GM12891 (cell line): ENCODE data around the gene UBE2H.

Experiments
- POLR2A ChIP-seq: IDR thresholded peaks from 2 replicates; pipeline ENCODE4 v1.6.1; 2011; ENCODE audit warnings: low read depth, low read length, control low read depth
- POLR2AphosphoS5 ChIP-seq: IDR thresholded peaks from 2 replicates; pipeline ENCODE4 v1.6.1; 2011; ENCODE audit warnings: low read depth, low read length, control low read depth
- POU2F2 ChIP-seq: IDR thresholded peaks from 2 replicates; pipeline ENCODE4 v1.6.1; 2011; ENCODE audit warnings: low read depth, mild to moderate bottlenecking, control low read depth, low read length, moderate library complexity
- TAF1 ChIP-seq: IDR thresholded peaks from 2 replicates; pipeline ENCODE4 v1.6.1; 2011; ENCODE audit warnings: low read depth, low read length, control low read depth

DNA sequence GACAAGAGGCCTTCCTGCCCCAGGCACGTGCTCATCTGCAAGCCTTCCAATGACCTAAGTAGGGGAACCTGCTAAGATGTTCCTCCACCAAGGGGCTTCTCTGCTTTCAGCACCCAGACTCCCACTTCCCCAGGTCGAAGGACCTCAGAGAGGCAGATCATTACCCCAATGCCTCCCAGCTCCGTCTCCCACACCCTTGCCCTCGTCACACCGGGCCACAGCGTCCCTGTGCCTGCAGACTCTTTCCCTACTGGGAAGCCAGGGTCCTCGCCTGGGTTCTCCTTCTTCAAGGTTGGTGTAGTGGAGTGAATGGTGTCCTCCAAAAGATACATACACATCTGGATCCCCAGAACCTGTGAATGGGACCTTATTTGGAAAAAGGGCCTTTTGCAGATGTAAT is 151.9 kb downstream of the UBE2H start:
- TF ChIP-seq TAF1 (no peak), POLR2AphosphoS5 (no peak), POLR2A (no peak), POU2F2 (no peak)
